SH-SY5Y (cell line): ENCODE results near the gene SPTSSA.

Experiments
- GATA2 ChIP-seq: IDR thresholded peaks from 2 replicates; pipeline ENCODE4 v1.6.1; 2011; ENCODE audit warnings: mild to moderate bottlenecking, low read depth, low read length
- GATA3 ChIP-seq: IDR thresholded peaks from 2 replicates; pipeline ENCODE4 v1.6.1; 2011; ENCODE audit warnings: low read depth, mild to moderate bottlenecking, low read length, moderate library complexity

- TF ChIP-seq GATA2 (no peak), GATA3 (no peak)
Observed at GRCh38 chr14:34433957-34434356, 28.1 kb downstream of the SPTSSA start.
